Caki2 (cell line): ENCODE results near the gene C19orf73. TPM values are rescaled to one million over a fixed set of nuclear protein-coding genes. Genes with fewer than 3 reads are reported as not detected.

Experiments used
- DNase-seq: peaks from one replicate; pipeline ENCODE4 v3.0.0-alpha.2; 2015; ENCODE audit warnings: low read depth
- in situ Hi-C: cut with HindIII; loops from 2 replicates; pipeline ENCODE4 v1.10.0; 2016; ENCODE audit warnings: low sequenced_read_pairs, low pct_unique_long_range_greater_than_20kb, mixed read lengths
- total RNA-seq: library from RNA; depleted of rRNA; stranded (reverse); fragments of >200 nt; shearing (Covaris generic); gene quantifications from 2 replicates; pipeline ENCODE4 v1.2.3, GENCODE V29; 2014; ENCODE audit warnings: low replicate concordance; rRNA removed

C19orf73 gene
- 0.71 TPM in 1 of 2 replicates, not detected in the other for total RNA-seq

- in situ Hi-C loops: no loop called here
- DNase-seq: peak; percentile 94
These were observed at the start of gene C19orf73 for GRCh38 chr19:49118565-49119410. Gene C19orf73, minus strand, starts transcription at chr19:49119143. Its CDS starts 121 bp downstream, at chr19:49119022.

- no peak for DNase-seq
- in situ Hi-C loops: no loop called here
These were observed 49.5 kb upstream of the C19orf73 start for GRCh38 chr19:49168421-49168820.

- DNase-seq: no peak
- in situ Hi-C loops: no loop called here
These were observed 49.0 kb upstream of the C19orf73 start for GRCh38 chr19:49167857-49168409.

- in situ Hi-C loops: no loop called here
- no peak for DNase-seq
These were observed 46.9 kb upstream of the C19orf73 start for GRCh38 chr19:49165865-49166301.

GRCh38 chr19:49165111-49165750, 46.3 kb upstream of the C19orf73 start:
- in situ Hi-C loops: no loop called here
- DNase-seq: no peak

- in situ Hi-C loops: no loop called here
- no peak for DNase-seq
These were observed 43.0 kb upstream of the C19orf73 start for GRCh38 chr19:49161987-49162386.

GRCh38 chr19:49160450-49161189, 41.7 kb upstream of the C19orf73 start:
- in situ Hi-C loops: no loop called here
- no peak for DNase-seq

- in situ Hi-C loops: no loop called here
- DNase-seq: peak; percentile 72
These were observed 38.7 kb upstream of the C19orf73 start, which contains the start of gene TRPM4 for GRCh38 chr19:49157445-49158224. Gene TRPM4, plus strand, starts transcription at chr19:49157792. Its CDS starts 75 bp downstream, at chr19:49157867.

- no peak for DNase-seq
These were observed 36.9 kb upstream of the C19orf73 start for GRCh38 chr19:49155820-49156346.

GRCh38 chr19:49155005-49155819, 36.3 kb upstream of the C19orf73 start, which contains the start of gene HRC:
Gene HRC, minus strand, starts transcription at chr19:49155396. Its CDS starts 159 bp downstream, at chr19:49155237.
- in situ Hi-C loops: no loop called here
- DNase-seq: no peak

More at GRCh38 chr19:49155820-49156346, 36.9 kb upstream of the C19orf73 start:
- in situ Hi-C loops: no loop called here

- no peak for DNase-seq
- in situ Hi-C loops: no loop called here
These were observed 35.3 kb upstream of the C19orf73 start for GRCh38 chr19:49154279-49154678.

- no peak for DNase-seq
- in situ Hi-C loops: no loop called here
These were observed 34.3 kb upstream of the C19orf73 start for GRCh38 chr19:49153167-49153809.

GRCh38 chr19:49152119-49152550, 33.2 kb upstream of the C19orf73 start:
- in situ Hi-C loops: no loop called here
- DNase-seq: no peak

GRCh38 chr19:49151267-49152118, 32.5 kb upstream of the C19orf73 start:
- in situ Hi-C loops: no loop called here
- DNase-seq: peak; percentile 82

GRCh38 chr19:49150944-49151243, 32.0 kb upstream of the C19orf73 start:
- no peak for DNase-seq
- in situ Hi-C loops: no loop called here
